Spleen (tissue), 7 donors: ENCODE results near the gene RPA3.

ENCODE experiments used
- CTCF ChIP-seq, 11 experiments: fragments of 200-600 bp in 7 of 11; fragments of 450-650 bp in 4 of 11; sonication (generic) in 4 of 11; IDR thresholded peaks in 8 of 11; conservative IDR thresholded peaks in 3 of 11; 1 replicate in 7 of 11; 2 replicates in 4 of 11; pipeline versions ENCODE4 v1.4.0 to v1.8.0; 2016 to 2021; ENCODE audit warnings: antibody characterized with exemption in 11 of 11, inconsistent platforms in 4 of 11, mild to moderate bottlenecking in 1 of 11
- POLR2A ChIP-seq, 3 donors: fragments of 450-650 bp; IDR thresholded peaks; one replicate each; pipeline ENCODE4 v1.5.1; 2017; ENCODE audit warnings: antibody characterized with exemption in 3 of 3, mild to moderate bottlenecking in 1 of 3
- POLR2AphosphoS5 ChIP-seq, 3 donors: sonication (generic); formaldehyde crosslinking; IDR thresholded peaks; one replicate each; pipeline ENCODE4 v1.5.1; 2017; ENCODE audit warnings: antibody characterized with exemption in 3 of 3
- donor health status: DM: no; HTN: no; CAD: no; lungs with moderate emphysema.
- donor health status: DM: no; HTN: no; CAD: no.
- donor health status: DM: no; HTN: no; CAD: no.

- no peak for TF ChIP-seq POLR2AphosphoS5 (IDR thresholded peaks at IDR 0.05)
- TF ChIP-seq CTCF (IDR thresholded peaks at IDR 0.05 in 8 of 11, conservative IDR thresholded peaks at IDR 0.05 in 3 of 11): no peak
- no peak for TF ChIP-seq POLR2A (IDR thresholded peaks at IDR 0.05)
Measured at GRCh38 chr7:7718492-7718891, at the start of gene RPA3.
